OCI-LY7 (cell line): ENCODE measurements around the gene MARK4.

ENCODE experiments used
- EZH2phosphoT487 ChIP-seq: fragments of 200-600 bp; sonication (generic); IDR thresholded peaks from 2 replicates; pipeline ENCODE4 v1.6.1; 2018; ENCODE audit warnings: low read depth, borderline replicate concordance, mild to moderate bottlenecking, mixed run types, antibody characterized with exemption, low read length, moderate library complexity, mixed read lengths
- TF ChIP-seq, protein P1 (sequence below): fragments of 200-600 bp; sonication (generic); conservative IDR thresholded peaks from 2 replicates; pipeline ENCODE4 v1.5.1; 2014; ENCODE audit warnings: mild to moderate bottlenecking, antibody characterized with exemption, low read length, moderate library complexity, mixed read lengths

DNA sequence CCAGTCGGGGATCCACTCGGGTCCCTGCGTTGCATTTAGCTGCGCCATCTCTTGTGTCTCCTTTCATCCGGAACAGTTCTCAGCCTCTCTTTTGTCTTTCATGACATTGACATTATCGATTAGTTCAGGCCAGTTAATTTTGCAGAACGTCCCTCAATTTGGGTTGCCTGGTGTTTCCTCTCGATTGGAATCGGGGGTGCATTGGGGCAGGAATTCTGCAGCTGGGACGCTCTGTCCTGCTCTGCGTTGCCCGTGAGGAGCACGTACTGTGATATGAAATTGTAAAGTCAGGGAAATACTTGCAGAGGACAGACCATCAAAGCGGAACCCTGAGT, 22.4 kb downstream of the MARK4 start:
- TF ChIP-seq, protein P1, sequence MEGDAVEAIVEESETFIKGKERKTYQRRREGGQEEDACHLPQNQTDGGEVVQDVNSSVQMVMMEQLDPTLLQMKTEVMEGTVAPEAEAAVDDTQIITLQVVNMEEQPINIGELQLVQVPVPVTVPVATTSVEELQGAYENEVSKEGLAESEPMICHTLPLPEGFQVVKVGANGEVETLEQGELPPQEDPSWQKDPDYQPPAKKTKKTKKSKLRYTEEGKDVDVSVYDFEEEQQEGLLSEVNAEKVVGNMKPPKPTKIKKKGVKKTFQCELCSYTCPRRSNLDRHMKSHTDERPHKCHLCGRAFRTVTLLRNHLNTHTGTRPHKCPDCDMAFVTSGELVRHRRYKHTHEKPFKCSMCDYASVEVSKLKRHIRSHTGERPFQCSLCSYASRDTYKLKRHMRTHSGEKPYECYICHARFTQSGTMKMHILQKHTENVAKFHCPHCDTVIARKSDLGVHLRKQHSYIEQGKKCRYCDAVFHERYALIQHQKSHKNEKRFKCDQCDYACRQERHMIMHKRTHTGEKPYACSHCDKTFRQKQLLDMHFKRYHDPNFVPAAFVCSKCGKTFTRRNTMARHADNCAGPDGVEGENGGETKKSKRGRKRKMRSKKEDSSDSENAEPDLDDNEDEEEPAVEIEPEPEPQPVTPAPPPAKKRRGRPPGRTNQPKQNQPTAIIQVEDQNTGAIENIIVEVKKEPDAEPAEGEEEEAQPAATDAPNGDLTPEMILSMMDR: no peak
- no peak for TF ChIP-seq EZH2phosphoT487
